ENCODE measurements around the gene SLC35B2. TPM values are rescaled to one million over a fixed set of nuclear protein-coding genes. Genes with fewer than 3 reads are reported as not detected.
A peak's percentile ranks its signal among the peaks of the same experiment; 100 is the strongest.

SLC35B2 gene
- total RNA-seq, 8 experiments from 2014 or later, result 14.4 to 53.7 (median 41.0) TPM

DNA sequence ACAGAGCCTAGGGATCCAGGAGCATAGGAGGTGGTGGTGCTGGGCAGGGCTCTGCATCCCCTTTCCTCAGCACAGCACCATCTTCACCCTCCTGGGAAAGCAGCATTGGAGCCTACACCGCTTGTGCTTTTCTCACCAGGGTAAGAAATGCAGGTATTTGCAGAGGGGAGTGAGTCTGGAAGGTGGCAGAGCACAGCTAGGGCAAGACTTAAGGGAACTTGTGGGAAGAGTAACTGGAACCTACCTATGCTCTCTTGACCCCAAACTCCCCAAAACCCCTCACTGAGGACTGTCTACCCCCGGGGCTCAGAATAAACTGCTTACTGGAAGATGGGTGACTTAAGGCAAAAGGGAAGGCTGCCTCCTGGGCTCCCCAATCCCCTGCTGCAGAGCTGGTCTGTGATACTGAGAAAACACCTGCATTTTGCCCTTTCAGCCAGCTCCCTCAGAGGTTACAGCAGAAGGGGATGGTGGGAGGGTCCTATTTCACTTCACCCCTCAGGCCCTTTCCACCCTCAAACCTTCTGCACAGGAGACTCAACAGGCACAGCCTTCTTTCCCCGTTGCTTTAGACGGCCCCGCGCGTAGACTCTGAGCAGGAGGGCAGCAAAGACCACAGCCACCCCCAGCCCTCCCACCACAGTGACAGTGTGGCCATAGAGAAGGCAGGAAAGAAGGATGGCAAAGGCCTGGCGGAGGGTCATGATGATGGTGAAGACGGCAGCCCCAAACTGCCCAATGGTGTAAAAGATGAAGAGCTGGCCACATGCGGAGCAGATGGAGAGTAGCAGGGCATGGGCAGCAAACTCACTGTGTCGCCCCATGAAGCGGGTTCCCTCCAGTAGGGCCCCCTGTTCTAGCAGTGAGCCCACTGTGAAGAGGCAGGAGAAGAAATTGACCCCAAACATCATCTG is 2.9 kb downstream of the SLC35B2 start:
- peak in 1 of 8 experiments; percentile 0 for ATAC-seq (replicated peaks in 6 of 8)
- H3K4me3 ChIP-seq, result no peak overlapping the region
- whole genome bisulfite sequencing, 10 experiments, result 39 to 95% (median 70%) methylated on average over 1 to 5 of the region's 12 CpGs; no CpG with 5 or more reads in 3 of the 10 experiments
- no peak overlapping the region for H3K27ac ChIP-seq
- peaks cover 14 to 30% of the 10 kb centered on the region in 2 donors for H3K4me1 ChIP-seq (replicated peaks in 1 of 2)
- in situ Hi-C loops (cut with MboI; ENCODE audit: low pct_unique_long_range_greater_than_20kb in 2 of 9, low sequenced_read_pairs in 9 of 9, unreplicated experiment in 9 of 9), result no loop called here

- WGBS, 10 experiments, result 23 to 94% (median 71%) methylated on average over 1 to 7 of the region's 10 CpGs; no CpG with 5 or more reads in 2 of the 10 experiments
- Histone ChIP-seq H3K4me1 (replicated peaks in 1 of 2) (peaks cover 21 to 39% of the 10 kb centered on the region in 2 donors), H3K4me3 (no peak overlapping the region), H3K27ac (no peak overlapping the region)
- in situ Hi-C loops (cut with MboI; ENCODE audit: low pct_unique_long_range_greater_than_20kb in 2 of 9, low sequenced_read_pairs in 9 of 9, unreplicated experiment in 9 of 9), result no loop called here
- ATAC-seq (replicated peaks in 6 of 8), result no peak
Measured at GRCh38 chr6:44253307-44254101, 3.8 kb downstream of the SLC35B2 start.

DNA sequence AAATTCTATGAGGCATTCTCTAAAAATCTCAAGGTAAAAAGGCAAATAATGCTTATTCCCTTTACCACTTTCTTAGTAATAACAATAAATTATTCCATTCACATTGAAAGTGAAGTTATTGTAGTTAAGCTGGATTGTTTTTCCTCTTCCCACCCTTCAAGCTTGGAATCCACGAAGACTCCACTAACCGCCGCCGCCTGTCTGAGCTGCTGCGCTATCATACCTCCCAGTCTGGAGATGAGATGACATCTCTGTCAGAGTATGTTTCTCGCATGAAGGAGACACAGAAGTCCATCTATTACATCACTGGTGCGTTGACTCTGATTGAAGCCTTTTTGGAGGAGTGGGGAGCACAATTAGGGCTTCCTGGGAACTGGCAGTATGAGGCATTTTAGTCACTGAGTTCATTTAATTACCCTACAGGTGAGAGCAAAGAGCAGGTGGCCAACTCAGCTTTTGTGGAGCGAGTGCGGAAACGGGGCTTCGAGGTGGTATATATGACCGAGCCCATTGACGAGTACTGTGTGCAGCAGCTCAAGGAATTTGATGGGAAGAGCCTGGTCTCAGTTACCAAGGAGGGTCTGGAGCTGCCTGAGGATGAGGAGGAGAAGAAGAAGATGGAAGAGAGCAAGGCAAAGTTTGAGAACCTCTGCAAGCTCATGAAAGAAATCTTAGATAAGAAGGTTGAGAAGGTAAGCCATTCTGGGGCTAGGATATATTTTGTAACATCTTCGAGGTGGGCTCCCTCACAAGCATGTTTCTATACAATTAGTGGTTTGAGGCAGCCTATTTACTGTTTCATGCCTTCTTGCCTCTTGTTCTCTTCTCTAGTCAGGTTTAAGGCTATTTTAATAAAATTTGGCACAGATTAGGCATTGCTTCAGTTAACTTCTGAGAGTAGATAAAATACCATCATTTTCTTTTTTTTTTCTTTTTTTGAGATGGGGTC is 5.5 kb downstream of the SLC35B2 start:
- no peak overlapping the region for H3K27ac ChIP-seq
- 76 to 95% (median 90%) methylated on average over 3 to 13 of the region's 14 CpGs; no CpG with 5 or more reads in 3 of the 10 experiments for WGBS, 10 experiments
- H3K4me1 ChIP-seq (replicated peaks in 1 of 2), result peaks cover 18 to 36% of the 10 kb centered on the region in 2 donors
- H3K4me3 ChIP-seq, result no peak overlapping the region
- in situ Hi-C loops (cut with MboI; ENCODE audit: low pct_unique_long_range_greater_than_20kb in 2 of 9, low sequenced_read_pairs in 9 of 9, unreplicated experiment in 9 of 9), result no loop called here
- no peak for ATAC-seq (replicated peaks in 6 of 8)

DNA sequence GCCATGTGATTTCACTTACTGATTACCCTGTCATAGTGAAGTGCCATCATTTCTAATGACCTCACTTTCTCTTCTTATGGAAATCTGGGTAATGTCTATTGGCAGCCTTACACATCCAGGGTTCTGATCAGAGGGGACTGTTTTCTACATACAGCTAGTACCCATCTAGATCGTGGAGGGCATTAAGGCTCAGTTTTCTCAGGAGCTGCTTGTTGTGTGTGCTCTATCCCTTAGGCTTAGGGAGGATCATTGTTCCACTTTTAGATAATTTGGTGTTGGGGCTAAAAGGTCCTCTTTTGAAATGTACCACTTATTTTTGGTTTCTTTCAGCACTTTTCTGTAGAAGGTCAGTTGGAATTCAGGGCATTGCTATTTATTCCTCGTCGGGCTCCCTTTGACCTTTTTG is 6.6 kb downstream of the SLC35B2 start:
- 43 to 100% (median 91%) methylated on average over 1 to 3 of the region's 3 CpGs; no CpG with 5 or more reads in 4 of the 10 experiments for WGBS, 10 experiments
- peaks cover 14 to 32% of the 10 kb centered on the region in 2 donors for H3K4me1 ChIP-seq (replicated peaks in 1 of 2)
- in situ Hi-C loops (cut with MboI; ENCODE audit: low pct_unique_long_range_greater_than_20kb in 2 of 9, low sequenced_read_pairs in 9 of 9, unreplicated experiment in 9 of 9), result no loop called here
- no peak overlapping the region for H3K4me3 ChIP-seq
- no peak for ATAC-seq (replicated peaks in 6 of 8)
- no peak overlapping the region for H3K27ac ChIP-seq

DNA sequence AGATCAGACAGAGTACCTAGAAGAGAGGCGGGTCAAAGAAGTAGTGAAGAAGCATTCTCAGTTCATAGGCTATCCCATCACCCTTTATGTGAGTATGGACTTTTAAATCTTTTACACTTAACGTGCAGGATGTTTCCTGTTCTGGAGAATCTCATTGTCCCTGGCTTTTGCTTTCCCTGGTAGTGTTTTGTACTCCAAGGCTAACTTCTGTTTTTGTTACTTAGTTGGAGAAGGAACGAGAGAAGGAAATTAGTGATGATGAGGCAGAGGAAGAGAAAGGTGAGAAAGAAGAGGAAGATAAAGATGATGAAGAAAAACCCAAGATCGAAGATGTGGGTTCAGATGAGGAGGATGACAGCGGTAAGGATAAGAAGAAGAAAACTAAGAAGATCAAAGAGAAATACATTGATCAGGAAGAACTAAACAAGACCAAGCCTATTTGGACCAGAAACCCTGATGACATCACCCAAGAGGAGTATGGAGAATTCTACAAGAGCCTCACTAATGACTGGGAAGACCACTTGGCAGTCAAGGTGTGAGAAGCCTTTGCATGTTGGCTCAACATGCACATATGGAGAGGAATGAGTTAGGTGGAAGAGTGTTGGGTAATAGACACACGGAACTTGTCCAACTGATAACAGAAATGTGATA is 7.1 kb downstream of the SLC35B2 start:
- Histone ChIP-seq H3K4me1 (replicated peaks in 1 of 2) (peaks cover 18 to 32% of the 10 kb centered on the region in 2 donors), H3K4me3 (peak overlapping the region in 2 of 5 donors; percentile 89 to 96), H3K27ac (no peak overlapping the region)
- WGBS, 10 experiments, result 53 to 100% (median 93%) methylated on average over 1 to 6 of the region's 6 CpGs
- in situ Hi-C loops (cut with MboI; ENCODE audit: low pct_unique_long_range_greater_than_20kb in 2 of 9, low sequenced_read_pairs in 9 of 9, unreplicated experiment in 9 of 9), result no loop called here
- no peak for ATAC-seq (replicated peaks in 6 of 8)

DNA sequence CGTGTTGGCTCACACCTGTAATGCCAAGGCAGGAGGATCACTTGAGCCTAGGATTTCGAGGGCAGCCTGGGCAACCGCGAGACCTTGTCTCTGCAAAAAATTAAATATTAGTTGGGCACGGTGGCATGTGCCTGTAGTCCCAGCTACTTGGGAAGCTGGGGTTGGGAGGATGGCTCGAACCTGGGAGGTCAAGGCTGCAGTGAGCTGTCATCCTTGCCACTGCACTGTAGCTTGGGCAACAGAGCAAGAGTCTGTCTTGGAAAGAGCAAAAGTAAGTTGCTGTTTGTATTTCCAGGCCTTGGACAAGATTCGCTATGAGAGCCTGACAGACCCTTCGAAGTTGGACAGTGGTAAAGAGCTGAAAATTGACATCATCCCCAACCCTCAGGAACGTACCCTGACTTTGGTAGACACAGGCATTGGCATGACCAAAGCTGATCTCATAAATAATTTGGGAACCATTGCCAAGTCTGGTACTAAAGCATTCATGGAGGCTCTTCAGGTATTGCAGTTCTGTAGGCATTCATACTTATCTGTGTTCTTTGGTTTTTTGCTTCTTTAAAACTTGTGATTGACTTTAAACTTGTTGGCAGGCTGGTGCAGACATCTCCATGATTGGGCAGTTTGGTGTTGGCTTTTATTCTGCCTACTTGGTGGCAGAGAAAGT is 8.1 kb downstream of the SLC35B2 start:
- peak overlapping the region in 3 of 5 donors; percentile 89 to 96 (median 92) for H3K4me3 ChIP-seq
- no peak for ATAC-seq (replicated peaks in 6 of 8)
- H3K4me1 ChIP-seq (replicated peaks in 1 of 2), result peaks cover 19 to 31% of the 10 kb centered on the region in 2 donors
- H3K27ac ChIP-seq, result no peak overlapping the region
- in situ Hi-C loops (cut with MboI; ENCODE audit: low pct_unique_long_range_greater_than_20kb in 2 of 9, low sequenced_read_pairs in 9 of 9, unreplicated experiment in 9 of 9), result loop anchor here in 1 of 9 experiments (25.0 kb wide), 1 partner anchor 137 kb away; no protein-coding TSS in a partner anchor
- WGBS, 10 experiments, result 21 to 100% (median 84%) methylated on average over 1 to 7 of the region's 9 CpGs; no CpG with 5 or more reads in 3 of the 10 experiments

DNA sequence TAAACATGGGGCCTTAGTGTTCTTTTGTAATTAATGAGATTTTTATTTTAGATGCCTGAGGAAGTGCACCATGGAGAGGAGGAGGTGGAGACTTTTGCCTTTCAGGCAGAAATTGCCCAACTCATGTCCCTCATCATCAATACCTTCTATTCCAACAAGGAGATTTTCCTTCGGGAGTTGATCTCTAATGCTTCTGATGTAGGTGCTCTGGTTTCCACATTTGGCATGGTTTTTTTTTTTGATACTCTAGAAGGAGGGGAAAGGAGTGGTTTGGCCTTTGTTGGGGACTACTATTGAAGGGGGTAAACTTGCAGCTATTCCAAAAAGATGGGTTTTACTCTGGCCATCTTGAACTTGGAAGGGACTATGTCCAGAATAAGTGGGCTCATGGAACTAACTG is 8.7 kb downstream of the SLC35B2 start:
- peaks cover 19 to 29% of the 10 kb centered on the region in 2 donors for H3K4me1 ChIP-seq (replicated peaks in 1 of 2)
- H3K4me3 ChIP-seq, result peak overlapping the region; percentile 89 to 98 (median 95)
- no peak for ATAC-seq (replicated peaks in 6 of 8)
- peak overlapping the region in 1 of 2 donors; percentile 96 for H3K27ac ChIP-seq
- in situ Hi-C loops (cut with MboI; ENCODE audit: low pct_unique_long_range_greater_than_20kb in 2 of 9, low sequenced_read_pairs in 9 of 9, unreplicated experiment in 9 of 9), result loop anchor here in 1 of 9 experiments (25.0 kb wide), 1 partner anchor 136 kb away; no protein-coding TSS in a partner anchor
- 17 to 83% (median 38%) methylated on average over 1 of the region's 1 CpG; no CpG with 5 or more reads in 5 of the 10 experiments for WGBS, 10 experiments

GRCh38 chr6:44247338-44248302 is 9.7 kb downstream of the SLC35B2 start:
- peaks cover 19 to 29% of the 10 kb centered on the region in 2 donors for H3K4me1 ChIP-seq (replicated peaks in 1 of 2)
- 0 to 2% (median 0%) methylated on average over 1 to 11 of the region's 52 CpGs; no CpG with 5 or more reads in 4 of the 10 experiments for WGBS, 10 experiments
- in situ Hi-C loops (cut with MboI; ENCODE audit: low pct_unique_long_range_greater_than_20kb in 2 of 9, low sequenced_read_pairs in 9 of 9, unreplicated experiment in 9 of 9), result loop anchor here in 1 of 9 experiments (25.0 kb wide), 1 partner anchor 135 kb away; no protein-coding TSS in a partner anchor
- H3K4me3 ChIP-seq, result peak overlapping the region; percentile 89 to 98 (median 95)
- ATAC-seq (replicated peaks in 6 of 8), result peak; percentile 12 to 34 (median 22)
- H3K27ac ChIP-seq, result peak overlapping the region; percentile 96 to 97

DNA sequence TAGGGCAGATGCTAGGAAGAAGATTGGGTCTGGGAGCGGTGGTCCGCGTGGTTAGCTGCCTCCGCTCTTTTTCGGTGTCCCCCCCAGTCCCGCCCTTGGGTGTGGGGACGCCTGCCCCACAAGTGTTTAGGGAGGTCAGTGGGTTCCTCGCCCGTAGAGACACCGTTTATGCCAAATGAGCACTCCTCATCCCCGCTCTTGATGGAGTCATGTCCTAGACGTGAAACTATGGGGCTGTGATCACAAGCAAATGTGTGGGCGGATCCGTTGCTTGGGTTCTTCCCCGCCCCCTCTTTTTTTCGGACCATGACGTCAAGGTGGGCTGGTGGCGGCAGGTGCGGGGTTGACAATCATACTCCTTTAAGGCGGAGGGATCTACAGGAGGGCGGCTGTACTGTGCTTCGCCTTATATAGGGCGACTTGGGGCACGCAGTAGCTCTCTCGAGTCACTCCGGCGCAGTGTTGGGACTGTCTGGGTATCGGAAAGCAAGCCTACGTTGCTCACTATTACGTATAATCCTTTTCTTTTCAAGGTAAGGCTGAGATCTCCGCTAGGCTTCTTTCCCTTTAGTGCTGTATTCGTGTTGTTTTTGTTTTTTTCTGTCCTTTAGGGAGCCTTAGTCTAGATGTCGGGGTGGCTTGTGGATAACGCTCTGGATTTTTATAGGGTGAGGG is 10.5 kb downstream of the SLC35B2 start, which contains the start of gene HSP90AB1:
TSS of gene HSP90AB1 (plus strand) at position 439 of the 675 bp plus-strand sequence. CDS start 1,529 bp downstream, outside the sequence.
- H3K27ac ChIP-seq, result peak within 1 kb of the TSS; percentile 96 to 97
- in situ Hi-C loops (cut with MboI; ENCODE audit: low pct_unique_long_range_greater_than_20kb in 2 of 9, low sequenced_read_pairs in 9 of 9, unreplicated experiment in 9 of 9), result loop anchor here in 1 of 9 experiments (25.0 kb wide), 1 partner anchor 134 kb away; no protein-coding TSS in a partner anchor
- peak within 1 kb of the TSS; percentile 89 to 98 (median 95) for H3K4me3 ChIP-seq
- peaks cover 19 to 29% of the 10 kb centered on the region in 2 donors for H3K4me1 ChIP-seq (replicated peaks in 1 of 2)
- WGBS, 10 experiments, result 0 to 5% (median 0%) methylated on average over 1 to 15 of the region's 34 CpGs; no CpG with 5 or more reads in 2 of the 10 experiments
- ATAC-seq (replicated peaks in 6 of 8), result peak; percentile 66 to 78 (median 68)
